GM21723 (cell line): Measurements from ENCODE around the gene RAB41.
"Not testable (repeated sequence)": the region's sequence is repeated elsewhere in the genome, so short reads cannot be mapped to it uniquely, and the experiment has no call there.

ENCODE experiments used
- ATAC-seq: cut with Tn5 transposase; IDR thresholded peaks from one replicate; pipeline ENCODE4 v1.9.1; 2021; ENCODE audit warnings: mild to moderate bottlenecking, moderate library complexity; ENCODE audit not compliant: unreplicated experiment

Gene RAB41

GRCh38 chrX:70289793-70290770, 8.1 kb downstream of the RAB41 start, which contains the start of the genes KIF4A and PDZD11:
Gene KIF4A, plus strand, starts transcription at chrX:70290104. Its CDS starts 355 bp downstream, at chrX:70290459.
Gene PDZD11, minus strand, starts transcription at chrX:70289927. Its CDS starts 586 bp downstream, at chrX:70289341.
- peak; percentile 97 for ATAC-seq

- no peak for ATAC-seq
Measured at GRCh38 chrX:70292788-70293187, 10.8 kb downstream of the RAB41 start.

DNA sequence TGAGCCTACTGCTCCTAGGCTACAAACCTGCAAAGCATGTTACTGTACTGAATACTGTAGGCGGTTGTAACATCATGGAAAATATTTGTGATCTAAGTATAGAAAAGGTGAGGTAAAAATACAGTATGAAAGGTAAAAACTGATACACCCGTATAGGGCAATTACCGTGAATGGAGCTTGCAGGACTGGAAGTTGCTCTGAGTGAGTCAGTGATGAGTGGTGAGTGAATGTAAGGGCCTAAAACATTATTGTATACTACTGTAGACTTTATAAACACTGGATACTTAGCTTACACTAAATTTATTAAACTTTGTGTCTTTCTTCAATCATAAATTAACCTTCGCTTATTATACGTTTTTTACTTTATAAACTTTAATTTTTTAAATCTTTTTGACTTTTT, 11.6 kb downstream of the RAB41 start:
- ATAC-seq, result no peak

- ATAC-seq, result no peak
Measured at GRCh38 chrX:70301716-70302115, 19.7 kb downstream of the RAB41 start.

DNA sequence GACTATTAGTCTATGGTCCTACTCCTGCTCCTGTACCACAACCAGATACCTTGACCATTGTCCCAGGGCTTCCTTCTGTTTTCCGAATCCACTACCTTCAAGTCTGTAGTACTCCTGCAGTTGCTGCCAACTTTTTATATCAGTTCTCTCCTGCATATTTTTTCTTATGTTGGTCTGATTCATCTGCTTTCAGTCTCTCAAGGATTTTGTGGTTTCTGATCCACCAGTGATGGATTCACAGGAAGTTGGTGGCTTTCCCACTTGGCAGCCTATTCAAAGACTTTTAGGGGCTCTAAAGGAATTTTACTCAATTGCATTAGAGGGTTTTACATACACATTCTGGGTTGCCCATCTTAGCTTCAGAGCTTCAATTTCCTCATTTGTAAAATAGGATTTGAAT, 31.5 kb downstream of the RAB41 start:
- ATAC-seq, result no peak

- ATAC-seq, result no peak
Measured at GRCh38 chrX:70322784-70323183, 40.8 kb downstream of the RAB41 start.

DNA sequence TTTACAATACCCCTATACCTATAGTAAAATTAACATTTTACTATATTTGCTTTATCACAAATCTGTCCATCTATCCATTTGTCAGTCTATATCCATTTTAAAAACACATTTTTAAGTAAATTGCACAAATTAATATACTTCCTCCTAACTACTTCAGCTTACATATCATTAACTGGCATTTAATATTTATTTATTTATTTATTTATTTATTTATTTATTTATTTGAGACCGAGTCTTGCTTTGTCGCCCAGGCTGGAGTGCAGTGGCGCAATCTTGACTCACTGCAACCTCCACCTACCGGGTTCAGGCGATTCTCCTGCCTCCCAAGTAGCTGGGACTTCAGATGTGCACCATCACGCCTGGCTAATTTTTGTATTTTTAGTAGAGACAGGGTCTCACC, 41.7 kb downstream of the RAB41 start:
- not testable (repeated sequence) for ATAC-seq

DNA sequence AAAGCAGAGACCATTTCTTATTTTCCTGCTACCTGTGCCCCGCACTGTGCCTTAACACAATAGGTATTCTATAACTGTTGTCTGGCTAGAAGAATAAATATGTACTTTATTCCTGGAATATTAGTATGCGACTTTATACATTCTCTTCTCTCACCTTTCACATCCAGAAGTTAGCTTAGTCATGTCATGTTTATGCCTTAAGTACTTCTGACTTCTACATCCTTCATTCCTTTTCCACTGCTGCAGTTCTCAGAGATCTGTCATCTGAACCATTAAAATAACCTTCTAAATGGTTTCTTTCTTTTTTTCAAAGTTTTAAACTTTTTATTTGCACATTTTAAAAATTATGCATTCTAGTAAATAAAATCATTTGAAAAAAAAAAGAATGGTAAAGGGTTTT, 42.4 kb downstream of the RAB41 start:
- no peak for ATAC-seq

- ATAC-seq, result no peak
Measured at GRCh38 chrX:70331161-70331560, 49.2 kb downstream of the RAB41 start.

- no peak for ATAC-seq
Measured at GRCh38 chrX:70332600-70332999, 50.6 kb downstream of the RAB41 start.
